SK-N-SH (cell line): ENCODE data around the gene CLEC2D.

Source experiments
- CHD2 ChIP-seq: fragments of 150-350 bp; IDR thresholded peaks from 2 replicates; pipeline ENCODE4 v1.6.1; 2018; ENCODE audit warnings: low read length; ENCODE audit not compliant: partially characterized antibody
- GABPA ChIP-seq: IDR thresholded peaks from 2 replicates; pipeline ENCODE4 v1.4.0; 2012; ENCODE audit warnings: low read depth, mild to moderate bottlenecking
- POLR2AphosphoS5 ChIP-seq: IDR thresholded peaks from 2 replicates; pipeline ENCODE4 v1.6.1; 2012; ENCODE audit warnings: low read depth, low read length
- RAD21 ChIP-seq: IDR thresholded peaks from 2 replicates; pipeline ENCODE4 v1.6.1; 2012; ENCODE audit warnings: mild to moderate bottlenecking, low read length
- RFX5 ChIP-seq: IDR thresholded peaks from 2 replicates; pipeline ENCODE4 v1.6.1; 2012; ENCODE audit warnings: mild to moderate bottlenecking, improper control_type of control experiment, low read length
- SIN3A ChIP-seq: IDR thresholded peaks from 2 replicates; pipeline ENCODE4 v1.6.1; 2012; ENCODE audit warnings: low read depth, mild to moderate bottlenecking, low read length, moderate library complexity, borderline replicate concordance
- SMC3 ChIP-seq: IDR thresholded peaks from 2 replicates; pipeline ENCODE4 v1.6.1; 2012; ENCODE audit warnings: low read depth, low read length, improper control_type of control experiment
- TCF12 ChIP-seq: IDR thresholded peaks from 2 replicates; pipeline ENCODE4 v1.4.0; 2012
- USF2 ChIP-seq: fragments of 150-350 bp; IDR thresholded peaks from 2 replicates; pipeline ENCODE4 v1.6.1; 2017; ENCODE audit warnings: antibody characterized with exemption, low read length, low read depth, borderline replicate concordance
- TF ChIP-seq, protein P1 (sequence below): fragments of 200-600 bp; sonication (generic); IDR thresholded peaks from 2 replicates; pipeline ENCODE4 v1.6.1; 2017; ENCODE audit warnings: antibody characterized with exemption, mild to moderate bottlenecking, moderate library complexity
- TF ChIP-seq, protein P2 (sequence below): IDR thresholded peaks from 2 replicates; pipeline ENCODE4 v1.4.0; 2012; ENCODE audit warnings: low read depth

DNA sequence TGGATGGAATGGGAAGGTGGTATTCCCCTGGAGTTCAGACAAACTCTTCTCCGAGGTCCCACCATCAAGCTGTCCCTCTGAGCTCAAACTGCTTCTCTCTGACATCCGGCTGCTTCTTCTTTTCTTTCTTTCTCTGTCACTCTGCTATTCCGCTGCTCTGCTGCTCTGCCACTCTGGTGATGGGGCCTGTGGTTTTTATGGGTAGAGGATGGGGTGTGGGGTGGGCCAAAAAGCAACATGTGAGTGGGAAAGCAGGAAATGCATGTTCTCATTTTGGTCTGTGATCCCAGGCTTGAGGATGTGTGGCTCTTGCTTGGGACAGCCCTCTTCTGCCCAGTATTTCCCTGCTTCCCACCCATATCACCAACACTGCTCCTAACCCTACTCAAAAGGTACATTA lies 32.7 kb downstream of the CLEC2D start:
- TF ChIP-seq, protein P1, sequence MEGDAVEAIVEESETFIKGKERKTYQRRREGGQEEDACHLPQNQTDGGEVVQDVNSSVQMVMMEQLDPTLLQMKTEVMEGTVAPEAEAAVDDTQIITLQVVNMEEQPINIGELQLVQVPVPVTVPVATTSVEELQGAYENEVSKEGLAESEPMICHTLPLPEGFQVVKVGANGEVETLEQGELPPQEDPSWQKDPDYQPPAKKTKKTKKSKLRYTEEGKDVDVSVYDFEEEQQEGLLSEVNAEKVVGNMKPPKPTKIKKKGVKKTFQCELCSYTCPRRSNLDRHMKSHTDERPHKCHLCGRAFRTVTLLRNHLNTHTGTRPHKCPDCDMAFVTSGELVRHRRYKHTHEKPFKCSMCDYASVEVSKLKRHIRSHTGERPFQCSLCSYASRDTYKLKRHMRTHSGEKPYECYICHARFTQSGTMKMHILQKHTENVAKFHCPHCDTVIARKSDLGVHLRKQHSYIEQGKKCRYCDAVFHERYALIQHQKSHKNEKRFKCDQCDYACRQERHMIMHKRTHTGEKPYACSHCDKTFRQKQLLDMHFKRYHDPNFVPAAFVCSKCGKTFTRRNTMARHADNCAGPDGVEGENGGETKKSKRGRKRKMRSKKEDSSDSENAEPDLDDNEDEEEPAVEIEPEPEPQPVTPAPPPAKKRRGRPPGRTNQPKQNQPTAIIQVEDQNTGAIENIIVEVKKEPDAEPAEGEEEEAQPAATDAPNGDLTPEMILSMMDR = no peak
- no peak for TF ChIP-seq RFX5
- TF ChIP-seq POLR2AphosphoS5 = no peak
- TF ChIP-seq GABPA = no peak
- TF ChIP-seq RAD21 = no peak
- TF ChIP-seq CHD2 = no peak
- no peak for TF ChIP-seq USF2
- TF ChIP-seq TCF12 = no peak
- TF ChIP-seq, protein P2, sequence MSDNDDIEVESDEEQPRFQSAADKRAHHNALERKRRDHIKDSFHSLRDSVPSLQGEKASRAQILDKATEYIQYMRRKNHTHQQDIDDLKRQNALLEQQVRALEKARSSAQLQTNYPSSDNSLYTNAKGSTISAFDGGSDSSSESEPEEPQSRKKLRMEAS = no peak
- TF ChIP-seq SMC3 = no peak
- TF ChIP-seq SIN3A = no peak
